ENCODE measurements around the gene PRKN.

Gene PRKN

DNA sequence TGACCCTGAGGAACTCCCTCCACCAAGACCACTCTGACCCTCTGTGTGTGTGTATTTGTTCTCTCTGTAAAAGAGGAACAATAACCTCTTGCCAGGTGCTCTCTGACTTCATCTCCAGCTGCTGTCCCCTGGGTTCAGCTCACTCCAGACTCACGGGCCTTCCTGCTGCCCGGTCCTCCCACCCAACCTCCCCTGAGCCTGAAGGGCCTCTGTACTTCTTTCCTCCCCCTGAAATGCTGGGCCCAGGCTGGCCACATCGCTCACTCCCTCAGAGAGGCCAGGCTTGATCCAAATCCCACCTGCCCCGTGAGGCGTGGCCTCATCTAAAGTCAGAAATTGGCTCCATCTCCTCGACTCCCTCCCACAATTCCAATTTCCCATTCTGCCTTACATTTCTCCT lies 202.4 kb downstream of the PRKN start:
- Histone ChIP-seq H3K4me3 (ENCODE audit: low read length) (no peak overlapping the region), H3K4me2 (ENCODE audit: low read length) (no peak overlapping the region), H2AFZ (ENCODE audit: low read depth, low read length) (no peak overlapping the region), H3K27ac (ENCODE audit: low read length) (no peak overlapping the region), H3K36me3 (replicated peaks; ENCODE audit: low read depth, low read length) (no peaks in the 10 kb centered on the region), H3K9me3 (ENCODE audit: insufficient read depth, low read length) (no peaks in the 10 kb centered on the region), H3K4me1 (ENCODE audit: low read length) (no peaks in the 10 kb centered on the region), H3K9ac (ENCODE audit: low read length) (no peak overlapping the region), H4K20me1 (ENCODE audit: insufficient read depth, low read length) (no peaks in the 10 kb centered on the region), H3K79me2 (ENCODE audit: low read length) (no peaks in the 10 kb centered on the region), H3K27me3 (ENCODE audit: low read depth, low read length) (no peaks in the 10 kb centered on the region)
- TF ChIP-seq, protein P1, sequence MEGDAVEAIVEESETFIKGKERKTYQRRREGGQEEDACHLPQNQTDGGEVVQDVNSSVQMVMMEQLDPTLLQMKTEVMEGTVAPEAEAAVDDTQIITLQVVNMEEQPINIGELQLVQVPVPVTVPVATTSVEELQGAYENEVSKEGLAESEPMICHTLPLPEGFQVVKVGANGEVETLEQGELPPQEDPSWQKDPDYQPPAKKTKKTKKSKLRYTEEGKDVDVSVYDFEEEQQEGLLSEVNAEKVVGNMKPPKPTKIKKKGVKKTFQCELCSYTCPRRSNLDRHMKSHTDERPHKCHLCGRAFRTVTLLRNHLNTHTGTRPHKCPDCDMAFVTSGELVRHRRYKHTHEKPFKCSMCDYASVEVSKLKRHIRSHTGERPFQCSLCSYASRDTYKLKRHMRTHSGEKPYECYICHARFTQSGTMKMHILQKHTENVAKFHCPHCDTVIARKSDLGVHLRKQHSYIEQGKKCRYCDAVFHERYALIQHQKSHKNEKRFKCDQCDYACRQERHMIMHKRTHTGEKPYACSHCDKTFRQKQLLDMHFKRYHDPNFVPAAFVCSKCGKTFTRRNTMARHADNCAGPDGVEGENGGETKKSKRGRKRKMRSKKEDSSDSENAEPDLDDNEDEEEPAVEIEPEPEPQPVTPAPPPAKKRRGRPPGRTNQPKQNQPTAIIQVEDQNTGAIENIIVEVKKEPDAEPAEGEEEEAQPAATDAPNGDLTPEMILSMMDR (IDR thresholded peaks at IDR 0.05; ENCODE audit: low read depth, low read length) = no peak
- no peak for TF ChIP-seq EZH2phosphoT487 (IDR thresholded peaks at IDR 0.05; ENCODE audit: low read depth)

DNA sequence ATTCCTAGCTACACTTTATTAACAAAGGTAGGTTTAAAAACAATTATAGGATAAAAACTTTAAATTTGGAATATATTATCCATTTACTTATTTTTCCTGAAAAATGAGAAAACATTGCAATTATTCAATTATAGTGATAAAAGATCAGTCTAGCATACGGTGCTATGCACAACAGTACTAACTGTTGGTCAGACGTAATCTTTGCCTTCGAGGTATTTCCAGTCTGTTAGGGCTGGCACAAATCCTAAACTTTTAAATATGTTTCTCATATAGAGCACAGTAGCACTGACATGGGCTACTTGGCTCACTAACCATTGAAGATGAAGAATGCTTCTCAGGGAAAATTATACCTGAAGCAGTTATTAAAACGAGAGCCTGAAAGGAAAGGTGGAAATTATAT lies 214.8 kb downstream of the PRKN start:
- Histone ChIP-seq H3K36me3 (replicated peaks; ENCODE audit: low read depth, low read length) (no peaks in the 10 kb centered on the region), H3K4me3 (ENCODE audit: low read length) (no peak overlapping the region), H2AFZ (ENCODE audit: low read depth, low read length) (no peak overlapping the region), H3K27me3 (ENCODE audit: low read depth, low read length) (no peaks in the 10 kb centered on the region), H3K4me1 (ENCODE audit: low read length) (no peaks in the 10 kb centered on the region), H3K9me3 (ENCODE audit: insufficient read depth, low read length) (no peaks in the 10 kb centered on the region), H3K79me2 (ENCODE audit: low read length) (no peaks in the 10 kb centered on the region), H3K9ac (ENCODE audit: low read length) (no peak overlapping the region), H3K4me2 (ENCODE audit: low read length) (no peak overlapping the region), H4K20me1 (ENCODE audit: insufficient read depth, low read length) (no peaks in the 10 kb centered on the region), H3K27ac (ENCODE audit: low read length) (no peak overlapping the region)
- TF ChIP-seq, protein P1 (IDR thresholded peaks at IDR 0.05; ENCODE audit: low read depth, low read length) = no peak
- TF ChIP-seq EZH2phosphoT487 (IDR thresholded peaks at IDR 0.05; ENCODE audit: low read depth) = no peak

DNA sequence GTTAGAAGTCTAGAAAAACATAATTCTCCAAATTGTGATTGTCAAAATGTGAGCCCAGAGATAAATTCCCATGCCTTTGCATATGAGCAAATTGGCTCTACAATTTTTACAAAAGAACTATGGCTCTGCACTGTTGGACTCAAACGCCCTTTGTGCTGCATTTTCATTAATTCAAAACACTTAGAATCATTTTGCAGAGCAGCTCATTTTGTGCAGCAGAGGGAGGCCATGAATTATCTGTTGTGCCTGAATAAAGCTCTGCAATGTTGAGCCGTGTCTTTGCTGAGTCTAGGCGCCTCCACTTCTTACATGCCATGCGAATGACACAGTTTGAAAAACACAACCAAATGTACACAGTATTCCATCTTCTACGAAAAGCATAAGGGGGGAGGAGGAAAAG lies 230.2 kb downstream of the PRKN start:
- Histone ChIP-seq H2AFZ (ENCODE audit: low read depth, low read length) (no peak overlapping the region), H3K9ac (ENCODE audit: low read length) (no peak overlapping the region), H3K9me3 (ENCODE audit: insufficient read depth, low read length) (no peaks in the 10 kb centered on the region), H3K4me1 (ENCODE audit: low read length) (no peaks in the 10 kb centered on the region), H3K27me3 (ENCODE audit: low read depth, low read length) (no peaks in the 10 kb centered on the region), H3K4me3 (ENCODE audit: low read length) (no peak overlapping the region), H3K36me3 (replicated peaks; ENCODE audit: low read depth, low read length) (no peaks in the 10 kb centered on the region), H3K4me2 (ENCODE audit: low read length) (no peak overlapping the region), H4K20me1 (ENCODE audit: insufficient read depth, low read length) (no peaks in the 10 kb centered on the region), H3K27ac (ENCODE audit: low read length) (no peak overlapping the region), H3K79me2 (ENCODE audit: low read length) (no peaks in the 10 kb centered on the region)
- no peak for TF ChIP-seq EZH2phosphoT487 (IDR thresholded peaks at IDR 0.05; ENCODE audit: low read depth)
- TF ChIP-seq, protein P1 (IDR thresholded peaks at IDR 0.05; ENCODE audit: low read depth, low read length) = no peak

DNA sequence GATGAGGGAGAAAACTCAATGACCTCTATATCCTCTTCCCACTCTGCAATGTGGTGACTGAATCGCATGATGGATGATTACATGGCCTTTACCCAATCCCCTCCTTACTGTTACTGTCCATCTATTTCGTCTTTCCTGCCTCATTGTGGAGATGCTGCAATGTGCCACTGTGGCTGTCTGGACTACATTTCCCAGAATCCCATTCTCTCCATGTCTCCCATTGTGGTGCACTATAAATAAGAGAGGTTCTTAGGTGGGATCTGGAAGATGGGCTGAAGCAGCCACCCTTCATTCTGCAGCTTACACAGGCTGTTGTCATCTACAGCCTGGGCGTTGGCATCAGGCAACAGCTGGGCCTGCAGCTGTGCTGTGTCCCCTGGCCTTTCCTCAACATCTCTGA lies 233.6 kb downstream of the PRKN start:
- Histone ChIP-seq H3K27ac (ENCODE audit: low read length) (no peak overlapping the region), H3K79me2 (ENCODE audit: low read length) (no peaks in the 10 kb centered on the region)
- TF ChIP-seq EZH2phosphoT487 (IDR thresholded peaks at IDR 0.05; ENCODE audit: low read depth) = no peak

DNA sequence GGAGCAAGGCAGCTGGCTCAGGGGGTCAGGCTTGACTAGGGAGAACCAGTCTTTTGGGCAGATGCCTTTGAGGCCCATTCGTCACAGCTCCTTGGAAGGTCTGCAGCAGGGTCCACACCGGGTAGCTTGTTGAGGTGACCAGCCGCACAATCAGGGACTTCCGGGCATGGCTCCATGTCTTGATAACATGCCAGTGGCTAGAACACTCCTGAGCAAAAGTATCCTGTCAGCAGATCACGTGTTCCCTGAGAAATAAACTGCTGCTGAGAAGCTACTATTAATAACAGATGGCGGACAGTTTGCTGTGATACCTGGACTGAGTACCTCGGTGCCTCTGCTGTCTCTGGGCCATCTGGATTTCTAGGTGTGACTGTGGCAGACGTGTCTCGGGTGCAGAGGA lies 235.9 kb downstream of the PRKN start:
- no peaks in the 10 kb centered on the region for H3K36me3 ChIP-seq (replicated peaks; ENCODE audit: low read depth, low read length)
- no peaks in the 10 kb centered on the region for H3K9me3 ChIP-seq (ENCODE audit: insufficient read depth, low read length)
- TF ChIP-seq EZH2phosphoT487 (IDR thresholded peaks at IDR 0.05; ENCODE audit: low read depth) = no peak
- TF ChIP-seq, protein P1 (IDR thresholded peaks at IDR 0.05; ENCODE audit: low read depth, low read length) = no peak
- no peak overlapping the region for H3K4me2 ChIP-seq (ENCODE audit: low read length)
- no peak overlapping the region for H2AFZ ChIP-seq (ENCODE audit: low read depth, low read length)
- no peaks in the 10 kb centered on the region for H4K20me1 ChIP-seq (ENCODE audit: insufficient read depth, low read length)
- no peaks in the 10 kb centered on the region for H3K79me2 ChIP-seq (ENCODE audit: low read length)
- H3K27me3 ChIP-seq (ENCODE audit: low read depth, low read length) = no peaks in the 10 kb centered on the region
- no peak overlapping the region for H3K9ac ChIP-seq (ENCODE audit: low read length)
- H3K4me3 ChIP-seq (ENCODE audit: low read length) = no peak overlapping the region
- no peaks in the 10 kb centered on the region for H3K4me1 ChIP-seq (ENCODE audit: low read length)
- H3K27ac ChIP-seq (ENCODE audit: low read length) = no peak overlapping the region

More for the DNA sequence above, 233.6 kb downstream of the PRKN start:
- no peak overlapping the region for H3K9ac ChIP-seq (ENCODE audit: low read length)
- no peaks in the 10 kb centered on the region for H3K4me1 ChIP-seq (ENCODE audit: low read length)
- H3K4me3 ChIP-seq (ENCODE audit: low read length) = no peak overlapping the region
- H3K27me3 ChIP-seq (ENCODE audit: low read depth, low read length) = no peaks in the 10 kb centered on the region
- H3K36me3 ChIP-seq (replicated peaks; ENCODE audit: low read depth, low read length) = no peaks in the 10 kb centered on the region
- no peaks in the 10 kb centered on the region for H3K9me3 ChIP-seq (ENCODE audit: insufficient read depth, low read length)
- no peak overlapping the region for H3K4me2 ChIP-seq (ENCODE audit: low read length)
- H2AFZ ChIP-seq (ENCODE audit: low read depth, low read length) = no peak overlapping the region
- H4K20me1 ChIP-seq (ENCODE audit: insufficient read depth, low read length) = no peaks in the 10 kb centered on the region

All from OCI-LY3 (cell line).